PFSK-1 (cell line): ENCODE data around the gene PRX.

Experiments
- FOXP2 ChIP-seq: optimal IDR thresholded peaks from 2 replicates; pipeline ENCODE3; 2011; ENCODE audit warnings: borderline replicate concordance, control low read depth, inconsistent platforms; ENCODE audit not compliant: insufficient read depth; ENCODE audit errors: extremely low read length, extremely low read depth
- POLR2AphosphoS5 ChIP-seq: IDR thresholded peaks from 2 replicates; pipeline ENCODE4 v1.6.1; 2012; ENCODE audit warnings: low read depth, mild to moderate bottlenecking, control low read depth, low read length, moderate library complexity
- SIN3A ChIP-seq: IDR thresholded peaks from 2 replicates; pipeline ENCODE4 v1.6.1; 2012; ENCODE audit warnings: mild to moderate bottlenecking, low read length, moderate library complexity, borderline replicate concordance; ENCODE audit not compliant: insufficient read depth
- TAF1 ChIP-seq: IDR thresholded peaks from 2 replicates; pipeline ENCODE4 v1.6.1; 2012; ENCODE audit warnings: low read length, control low read depth, borderline replicate concordance; ENCODE audit not compliant: insufficient read depth
- TF ChIP-seq, protein P1 (sequence below), 2 experiments: IDR thresholded peaks; 2 replicates each; pipeline versions ENCODE4 v1.6.1 to v1.8.0; 2011 to 2012; ENCODE audit warnings: low read depth in 2 of 2, low read length in 2 of 2, control low read depth in 1 of 2, inconsistent platforms in 1 of 2, mild to moderate bottlenecking in 1 of 2, moderate library complexity in 1 of 2; ENCODE audit not compliant: insufficient read depth in 1 of 2

PRX gene

DNA sequence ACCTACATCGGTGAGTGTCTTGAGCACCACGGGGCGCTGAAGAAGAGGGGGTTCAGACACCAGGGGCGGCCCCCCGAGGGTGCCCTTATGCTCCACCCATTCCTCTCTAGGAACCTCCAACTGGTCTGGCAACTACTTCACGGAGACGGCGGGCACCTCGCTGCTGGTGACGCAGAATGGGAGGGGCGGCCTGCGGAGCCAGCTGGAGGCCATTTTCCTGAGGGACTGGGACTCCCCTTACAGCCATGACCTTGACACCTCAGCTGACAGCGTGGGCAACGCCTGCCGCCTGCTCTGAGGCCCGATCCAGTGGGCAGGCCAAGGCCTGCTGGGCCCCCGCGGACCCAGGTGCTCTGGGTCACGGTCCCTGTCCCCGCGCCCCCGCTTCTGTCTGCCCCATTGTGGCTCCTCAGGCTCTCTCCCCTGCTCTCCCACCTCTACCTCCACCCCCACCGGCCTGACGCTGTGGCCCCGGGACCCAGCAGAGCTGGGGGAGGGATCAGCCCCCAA, 35.2 kb downstream of the PRX start:
- no peak for TF ChIP-seq POLR2AphosphoS5
- TF ChIP-seq SIN3A: no peak
- TF ChIP-seq TAF1: no peak
- no peak for TF ChIP-seq FOXP2
- TF ChIP-seq, protein P1, sequence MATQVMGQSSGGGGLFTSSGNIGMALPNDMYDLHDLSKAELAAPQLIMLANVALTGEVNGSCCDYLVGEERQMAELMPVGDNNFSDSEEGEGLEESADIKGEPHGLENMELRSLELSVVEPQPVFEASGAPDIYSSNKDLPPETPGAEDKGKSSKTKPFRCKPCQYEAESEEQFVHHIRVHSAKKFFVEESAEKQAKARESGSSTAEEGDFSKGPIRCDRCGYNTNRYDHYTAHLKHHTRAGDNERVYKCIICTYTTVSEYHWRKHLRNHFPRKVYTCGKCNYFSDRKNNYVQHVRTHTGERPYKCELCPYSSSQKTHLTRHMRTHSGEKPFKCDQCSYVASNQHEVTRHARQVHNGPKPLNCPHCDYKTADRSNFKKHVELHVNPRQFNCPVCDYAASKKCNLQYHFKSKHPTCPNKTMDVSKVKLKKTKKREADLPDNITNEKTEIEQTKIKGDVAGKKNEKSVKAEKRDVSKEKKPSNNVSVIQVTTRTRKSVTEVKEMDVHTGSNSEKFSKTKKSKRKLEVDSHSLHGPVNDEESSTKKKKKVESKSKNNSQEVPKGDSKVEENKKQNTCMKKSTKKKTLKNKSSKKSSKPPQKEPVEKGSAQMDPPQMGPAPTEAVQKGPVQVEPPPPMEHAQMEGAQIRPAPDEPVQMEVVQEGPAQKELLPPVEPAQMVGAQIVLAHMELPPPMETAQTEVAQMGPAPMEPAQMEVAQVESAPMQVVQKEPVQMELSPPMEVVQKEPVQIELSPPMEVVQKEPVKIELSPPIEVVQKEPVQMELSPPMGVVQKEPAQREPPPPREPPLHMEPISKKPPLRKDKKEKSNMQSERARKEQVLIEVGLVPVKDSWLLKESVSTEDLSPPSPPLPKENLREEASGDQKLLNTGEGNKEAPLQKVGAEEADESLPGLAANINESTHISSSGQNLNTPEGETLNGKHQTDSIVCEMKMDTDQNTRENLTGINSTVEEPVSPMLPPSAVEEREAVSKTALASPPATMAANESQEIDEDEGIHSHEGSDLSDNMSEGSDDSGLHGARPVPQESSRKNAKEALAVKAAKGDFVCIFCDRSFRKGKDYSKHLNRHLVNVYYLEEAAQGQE (IDR thresholded peaks at IDR 0.05; ENCODE audit: insufficient read depth in 1 of 2, low read depth in 2 of 2, low read length in 2 of 2): no peak

DNA sequence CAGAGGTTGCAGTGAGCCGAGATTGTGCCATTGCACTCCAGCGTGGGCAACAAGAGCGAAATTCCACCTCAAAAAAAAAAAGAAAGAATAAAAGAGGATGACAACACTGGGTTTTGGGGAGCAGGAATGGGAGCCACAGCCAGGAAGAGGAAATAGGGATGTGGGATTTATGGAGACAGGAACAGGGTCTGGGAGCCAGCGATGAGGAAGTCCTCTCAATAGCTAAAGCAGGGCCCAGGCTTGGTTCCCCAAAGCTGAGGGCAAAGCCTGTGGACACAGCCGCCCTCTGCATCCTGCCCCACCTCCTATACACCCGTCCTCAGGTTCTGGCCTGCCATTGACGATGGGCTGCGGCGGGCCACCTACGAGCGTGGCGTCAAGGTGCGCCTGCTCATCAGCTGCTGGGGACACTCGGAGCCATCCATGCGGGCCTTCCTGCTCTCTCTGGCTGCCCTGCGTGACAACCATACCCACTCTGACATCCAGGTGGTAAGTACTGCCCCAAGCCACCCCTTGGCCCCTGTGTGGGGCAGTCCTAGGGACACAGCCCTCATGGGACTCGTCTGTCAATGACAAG, 36.8 kb downstream of the PRX start:
- no peak for TF ChIP-seq SIN3A
- TF ChIP-seq FOXP2: no peak
- TF ChIP-seq TAF1: no peak
- TF ChIP-seq, protein P1 (IDR thresholded peaks at IDR 0.05; ENCODE audit: insufficient read depth in 1 of 2, low read depth in 2 of 2, low read length in 2 of 2): no peak

DNA sequence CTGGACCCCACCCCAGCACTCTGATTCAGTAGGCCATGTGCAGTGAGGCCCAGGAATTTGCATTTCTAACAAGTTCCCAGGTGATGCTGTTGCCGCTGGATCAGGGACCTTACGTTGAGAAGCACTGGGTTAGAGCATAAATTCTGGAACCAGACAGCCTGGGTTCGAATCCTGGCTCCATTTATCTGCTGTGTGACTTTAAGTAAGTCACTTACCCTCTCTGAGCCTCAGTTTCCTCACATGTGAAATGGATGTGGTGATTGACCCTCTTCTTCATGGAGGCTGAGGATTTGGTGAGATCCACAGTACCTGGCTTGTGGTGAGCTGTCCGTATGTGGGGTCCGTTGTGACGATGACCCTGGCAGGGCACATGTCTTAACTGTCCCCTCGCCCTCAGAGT, 39.1 kb downstream of the PRX start:
- TF ChIP-seq, protein P1 (IDR thresholded peaks at IDR 0.05; ENCODE audit: insufficient read depth in 1 of 2, low read depth in 2 of 2, low read length in 2 of 2): no peak
- TF ChIP-seq TAF1 (no peak), POLR2AphosphoS5 (no peak), FOXP2 (no peak), SIN3A (no peak)

DNA sequence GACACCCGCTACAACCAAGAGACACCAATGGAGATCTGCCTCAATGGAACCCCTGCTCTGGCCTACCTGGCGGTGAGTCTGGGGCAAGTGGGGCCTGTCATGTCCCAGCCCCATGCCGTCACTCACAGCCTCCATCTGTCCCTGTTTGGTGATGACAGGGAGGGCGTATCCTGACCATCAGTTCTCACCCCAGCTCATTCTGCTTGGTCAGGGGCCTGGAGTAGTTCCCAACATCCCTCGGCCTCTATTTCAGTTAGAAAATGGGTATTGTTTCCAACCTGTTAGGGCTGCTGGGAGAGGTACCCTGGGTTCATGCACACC, 41.4 kb downstream of the PRX start:
- TF ChIP-seq POLR2AphosphoS5 (no peak), FOXP2 (no peak)
- TF ChIP-seq, protein P1 (IDR thresholded peaks at IDR 0.05; ENCODE audit: insufficient read depth in 1 of 2, low read depth in 2 of 2, low read length in 2 of 2): no peak
